ENCODE data around the gene DNTT.

Gene DNTT

DNA sequence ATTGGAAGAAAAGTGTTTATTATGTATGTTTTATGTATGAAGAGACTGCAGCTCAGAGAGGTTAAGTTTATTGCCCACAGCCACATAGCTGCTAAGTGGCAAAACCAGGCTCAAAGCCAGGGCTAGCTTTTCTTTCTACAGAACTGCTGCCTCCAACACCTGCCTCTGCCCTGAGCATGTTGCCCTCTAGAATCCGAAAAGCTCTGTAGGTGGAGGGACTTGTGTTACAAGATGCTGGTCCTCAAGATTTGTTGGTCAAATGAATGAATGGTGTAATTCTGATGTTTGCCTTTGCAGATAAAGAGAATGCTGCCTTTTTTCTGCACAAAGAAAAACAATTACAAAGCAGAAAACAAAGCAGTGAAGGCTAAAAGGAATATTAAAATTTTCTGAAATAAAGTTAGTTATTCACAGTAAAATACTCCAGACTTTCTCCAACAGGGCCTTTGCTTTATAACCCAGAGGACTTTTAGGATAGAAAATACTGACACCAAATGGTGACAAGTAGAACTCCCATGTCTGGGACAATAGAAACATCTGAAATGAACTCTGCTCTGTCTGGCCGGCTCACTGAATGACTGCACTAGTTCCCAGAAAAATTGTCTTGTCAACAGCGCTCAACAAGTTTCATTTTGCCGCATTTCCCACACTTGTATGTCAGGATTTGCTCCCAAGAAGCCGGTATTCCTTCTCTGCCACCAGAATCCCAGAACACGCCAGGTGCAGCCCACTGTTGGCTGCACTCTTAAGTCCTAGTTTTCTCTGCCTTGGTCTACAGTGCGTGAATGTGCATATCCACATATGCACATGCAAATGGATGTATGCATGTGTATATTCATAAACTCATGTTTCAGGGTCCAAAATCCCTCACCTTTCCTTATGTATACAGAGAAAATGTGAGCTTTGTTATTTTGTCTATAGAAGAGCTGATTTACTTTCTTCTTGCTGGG lies 11.0 kb upstream of the DNTT start:
- ChIA-PET POLR2A (interaction anchor here (0.5 to 1.7 kb wide), 3 partner anchors 64 to 343 kb away, joined by 3 to 5 read pairs (median 3); partner anchors contain the start of gene CCNJ), CTCF (interaction anchor here (0.6 to 6.6 kb wide), 3 partner anchors 64 to 276 kb away, joined by 3 to 62 read pairs (median 4); no protein-coding TSS in a partner anchor)
- TF ChIP-seq ELF4 (IDR thresholded peaks at IDR 0.05): no peak
- peak; percentile 62 for DNase-seq (ENCODE audit: extremely low spot score)

DNA sequence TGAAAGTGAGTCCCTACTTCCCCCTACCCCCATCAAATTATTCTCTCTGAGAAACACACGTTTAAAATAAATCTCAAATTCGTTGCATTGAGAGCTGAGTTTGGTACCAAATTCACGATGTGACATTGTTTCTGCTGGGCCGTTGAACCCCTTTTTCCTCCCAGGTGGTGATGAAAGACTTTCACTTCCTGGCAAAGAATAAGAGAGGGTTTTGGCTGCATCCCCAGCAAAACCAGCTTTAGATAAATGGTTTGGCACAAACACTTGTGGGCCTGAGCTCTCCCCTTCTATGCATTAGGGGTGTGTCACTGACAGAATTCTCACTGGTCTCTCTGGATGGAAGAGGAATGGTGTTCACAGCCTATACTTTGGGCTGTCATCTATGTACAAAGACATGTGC lies 8.8 kb upstream of the DNTT start:
- TF ChIP-seq HDGF (IDR thresholded peaks at IDR 0.05; ENCODE audit: borderline replicate concordance): no peak
- TF ChIP-seq SP1 (IDR thresholded peaks at IDR 0.05): no peak
- TF ChIP-seq SUZ12 (IDR thresholded peaks at IDR 0.05): no peak
- TF ChIP-seq CTBP1 (IDR thresholded peaks at IDR 0.05; ENCODE audit: borderline replicate concordance): no peak
- no peak for TF ChIP-seq L3MBTL2 (conservative IDR thresholded peaks at IDR 0.05)
- TF ChIP-seq FOXK2 (IDR thresholded peaks at IDR 0.05): no peak
- TF ChIP-seq FOXM1 (IDR thresholded peaks at IDR 0.05; ENCODE audit: borderline replicate concordance): no peak
- no peak for TF ChIP-seq TARDBP (IDR thresholded peaks at IDR 0.05)
- TF ChIP-seq BHLHE40 (IDR thresholded peaks at IDR 0.05; ENCODE audit: borderline replicate concordance): no peak
- TF ChIP-seq ELF4 (IDR thresholded peaks at IDR 0.05): no peak
- TF ChIP-seq, protein P1, sequence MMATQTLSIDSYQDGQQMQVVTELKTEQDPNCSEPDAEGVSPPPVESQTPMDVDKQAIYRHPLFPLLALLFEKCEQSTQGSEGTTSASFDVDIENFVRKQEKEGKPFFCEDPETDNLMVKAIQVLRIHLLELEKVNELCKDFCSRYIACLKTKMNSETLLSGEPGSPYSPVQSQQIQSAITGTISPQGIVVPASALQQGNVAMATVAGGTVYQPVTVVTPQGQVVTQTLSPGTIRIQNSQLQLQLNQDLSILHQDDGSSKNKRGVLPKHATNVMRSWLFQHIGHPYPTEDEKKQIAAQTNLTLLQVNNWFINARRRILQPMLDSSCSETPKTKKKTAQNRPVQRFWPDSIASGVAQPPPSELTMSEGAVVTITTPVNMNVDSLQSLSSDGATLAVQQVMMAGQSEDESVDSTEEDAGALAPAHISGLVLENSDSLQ (IDR thresholded peaks at IDR 0.05): no peak
- no peak for TF ChIP-seq LEF1 (IDR thresholded peaks at IDR 0.05; ENCODE audit: borderline replicate concordance)
- no peak for TF ChIP-seq NFRKB (IDR thresholded peaks at IDR 0.05)
- DNase-seq (ENCODE audit: extremely low spot score): no peak
- CTCF ChIA-PET: interaction anchor here (1.5 to 6.6 kb wide), 2 partner anchors 66 to 278 kb away, joined by 5 to 62 read pairs; no protein-coding TSS in a partner anchor
- POLR2A ChIA-PET: interaction anchor here (0.9 kb wide), 1 partner anchor 166 kb away, joined by 3 read pairs; the partner anchor contains the start of gene ZNF518A

DNA sequence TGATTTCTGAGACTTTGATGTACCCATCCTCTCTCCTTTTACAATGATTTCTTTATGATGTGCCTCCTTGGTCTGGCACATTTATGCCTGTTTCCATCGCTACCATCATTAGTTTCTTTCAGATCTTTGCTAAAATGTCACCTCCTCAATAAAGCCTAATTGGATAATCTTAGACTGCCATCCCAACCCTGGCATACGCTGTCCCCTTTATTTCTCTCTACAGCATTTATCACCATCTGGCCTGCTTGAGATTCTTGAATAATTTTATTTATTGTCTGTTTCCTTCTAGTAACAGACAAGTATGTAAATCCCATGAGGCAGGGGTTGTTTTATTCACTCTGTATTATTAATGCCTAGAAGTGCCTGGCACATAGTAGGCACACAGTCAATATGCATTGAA lies 6.7 kb upstream of the DNTT start:
- DNase-seq (ENCODE audit: extremely low spot score): no peak
- ChIA-PET POLR2A (no interaction called here), CTCF (no interaction called here)
- TF ChIP-seq BHLHE40 (IDR thresholded peaks at IDR 0.05; ENCODE audit: borderline replicate concordance): no peak
- TF ChIP-seq ELF4 (IDR thresholded peaks at IDR 0.05): no peak
- TF ChIP-seq ZNF384 (IDR thresholded peaks at IDR 0.05): no peak

DNA sequence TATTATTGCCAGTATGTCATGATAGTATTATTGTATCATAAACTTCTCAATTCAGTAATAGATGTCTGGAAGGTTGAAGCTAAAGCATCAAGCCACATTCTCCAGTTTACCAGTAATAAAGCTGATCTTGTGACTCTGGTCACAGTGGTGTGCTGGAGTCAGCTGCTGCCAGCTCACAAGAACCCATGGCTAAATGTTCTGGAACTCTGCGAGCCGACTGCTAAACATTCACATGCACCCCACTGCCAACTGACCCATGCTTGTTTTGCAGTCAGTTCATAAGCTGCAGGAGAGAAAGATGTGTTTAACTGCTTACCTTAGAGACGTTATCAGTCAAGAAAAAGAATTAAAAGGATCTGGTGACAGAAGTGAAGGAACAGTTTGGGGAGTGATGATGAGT lies 5.9 kb upstream of the DNTT start:
- TF ChIP-seq NFRKB (IDR thresholded peaks at IDR 0.05) (no peak), SUZ12 (IDR thresholded peaks at IDR 0.05) (no peak), LEF1 (IDR thresholded peaks at IDR 0.05; ENCODE audit: borderline replicate concordance) (no peak), ARNT (IDR thresholded peaks at IDR 0.05) (no peak), CTBP1 (IDR thresholded peaks at IDR 0.05; ENCODE audit: borderline replicate concordance) (no peak), L3MBTL2 (conservative IDR thresholded peaks at IDR 0.05) (no peak), FOXA1 (IDR thresholded peaks at IDR 0.05) (no peak), FOXK2 (IDR thresholded peaks at IDR 0.05) (no peak), TARDBP (IDR thresholded peaks at IDR 0.05) (no peak), ELF4 (IDR thresholded peaks at IDR 0.05) (no peak), BHLHE40 (IDR thresholded peaks at IDR 0.05; ENCODE audit: borderline replicate concordance) (no peak), FOXM1 (IDR thresholded peaks at IDR 0.05; ENCODE audit: borderline replicate concordance) (no peak), ZNF384 (IDR thresholded peaks at IDR 0.05) (no peak), HDGF (IDR thresholded peaks at IDR 0.05; ENCODE audit: borderline replicate concordance) (no peak), SP1 (IDR thresholded peaks at IDR 0.05) (no peak)
- TF ChIP-seq, protein P1 (IDR thresholded peaks at IDR 0.05): no peak
- DNase-seq (ENCODE audit: extremely low spot score): no peak
- CTCF ChIA-PET: no interaction called here
- POLR2A ChIA-PET: no interaction called here

DNA sequence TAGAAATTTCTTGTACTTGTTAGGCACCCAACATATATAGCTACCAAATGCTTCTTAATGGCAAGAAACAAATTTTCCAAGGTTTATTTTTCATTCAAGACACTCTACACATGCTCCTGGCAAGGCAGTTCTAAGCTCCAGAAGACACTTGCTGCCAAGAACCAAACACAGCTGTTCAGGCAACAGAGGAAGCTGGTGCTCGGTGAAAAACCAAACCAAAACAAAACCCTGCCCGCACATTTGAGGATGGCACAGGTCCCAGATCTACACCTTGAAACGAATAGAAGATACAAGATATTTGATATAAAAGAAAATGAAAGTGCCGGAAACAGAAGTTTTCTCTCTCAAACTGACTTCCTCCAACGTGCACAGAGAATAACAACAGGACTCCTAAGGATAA lies 4.9 kb upstream of the DNTT start:
- no peak for DNase-seq (ENCODE audit: extremely low spot score)
- ChIA-PET POLR2A (no interaction called here), CTCF (interaction anchor here (0.9 kb wide), 1 partner anchor 70 kb away, joined by 4 read pairs; no protein-coding TSS in a partner anchor)
- no peak for TF ChIP-seq LEF1 (IDR thresholded peaks at IDR 0.05; ENCODE audit: borderline replicate concordance)
- TF ChIP-seq FOXK2 (IDR thresholded peaks at IDR 0.05): no peak
- no peak for TF ChIP-seq FOXA1 (IDR thresholded peaks at IDR 0.05)
- no peak for TF ChIP-seq SUZ12 (IDR thresholded peaks at IDR 0.05)
- no peak for TF ChIP-seq HDGF (IDR thresholded peaks at IDR 0.05; ENCODE audit: borderline replicate concordance)
- no peak for TF ChIP-seq BHLHE40 (IDR thresholded peaks at IDR 0.05; ENCODE audit: borderline replicate concordance)
- no peak for TF ChIP-seq SP1 (IDR thresholded peaks at IDR 0.05)
- TF ChIP-seq NFRKB (IDR thresholded peaks at IDR 0.05): no peak
- TF ChIP-seq ZNF384 (IDR thresholded peaks at IDR 0.05): no peak
- TF ChIP-seq ARNT (IDR thresholded peaks at IDR 0.05): no peak
- no peak for TF ChIP-seq CTBP1 (IDR thresholded peaks at IDR 0.05; ENCODE audit: borderline replicate concordance)
- TF ChIP-seq L3MBTL2 (conservative IDR thresholded peaks at IDR 0.05): no peak
- TF ChIP-seq ELF4 (IDR thresholded peaks at IDR 0.05): no peak
- TF ChIP-seq, protein P1 (IDR thresholded peaks at IDR 0.05): no peak
- no peak for TF ChIP-seq TARDBP (IDR thresholded peaks at IDR 0.05)
- no peak for TF ChIP-seq FOXM1 (IDR thresholded peaks at IDR 0.05; ENCODE audit: borderline replicate concordance)

DNA sequence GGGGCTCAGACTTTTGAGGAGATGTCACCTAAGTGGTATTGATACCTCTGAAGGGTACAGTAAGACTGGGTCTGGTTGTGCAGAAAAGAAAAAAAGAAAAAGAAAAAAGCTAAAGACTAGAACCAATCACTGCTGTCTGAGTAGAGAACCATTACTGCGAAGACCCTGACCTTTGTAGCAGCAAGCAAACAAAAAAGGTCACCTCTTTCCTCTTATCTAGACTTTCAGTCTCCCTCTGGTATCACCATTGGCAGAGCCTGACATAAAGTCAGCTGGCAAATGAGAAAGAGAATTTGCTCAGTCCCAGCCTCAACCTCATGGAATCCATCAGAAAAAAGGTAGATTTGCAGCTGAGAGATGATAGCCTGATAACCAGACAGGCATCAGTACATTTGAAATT lies 2.6 kb upstream of the DNTT start:
- TF ChIP-seq, protein P1 (IDR thresholded peaks at IDR 0.05): no peak
- no peak for TF ChIP-seq FOXA1 (IDR thresholded peaks at IDR 0.05)
- TF ChIP-seq SUZ12 (IDR thresholded peaks at IDR 0.05): no peak
- no peak for TF ChIP-seq TARDBP (IDR thresholded peaks at IDR 0.05)
- TF ChIP-seq HDGF (IDR thresholded peaks at IDR 0.05; ENCODE audit: borderline replicate concordance): no peak
- no peak for TF ChIP-seq CTBP1 (IDR thresholded peaks at IDR 0.05; ENCODE audit: borderline replicate concordance)
- TF ChIP-seq FOXM1 (IDR thresholded peaks at IDR 0.05; ENCODE audit: borderline replicate concordance): no peak
- TF ChIP-seq NFRKB (IDR thresholded peaks at IDR 0.05): no peak
- CTCF ChIA-PET: interaction anchor here (0.9 to 1.9 kb wide), 2 partner anchors 72 to 285 kb away, joined by 5 to 9 read pairs; no protein-coding TSS in a partner anchor
- POLR2A ChIA-PET: no interaction called here
- no peak for DNase-seq (ENCODE audit: extremely low spot score)

All from HEK293T (cell line).